HEK293T (cell line): ENCODE results near the gene MYL5.

Experiments
- ARNT ChIP-seq: fragments of 450-650 bp; IDR thresholded peaks from 2 replicates; pipeline ENCODE4 v1.6.1; 2017; ENCODE audit warnings: mild to moderate bottlenecking
- CTBP1 ChIP-seq: fragments of 450-650 bp; IDR thresholded peaks from 2 replicates; pipeline ENCODE4 v1.6.1; 2016; ENCODE audit warnings: borderline replicate concordance
- LEF1 ChIP-seq: fragments of 450-650 bp; IDR thresholded peaks from 2 replicates; pipeline ENCODE4 v1.6.1; 2017; ENCODE audit warnings: mild to moderate bottlenecking, borderline replicate concordance
- PKNOX1 ChIP-seq: fragments of 450-650 bp; IDR thresholded peaks from 2 replicates; pipeline ENCODE4 v1.6.1; 2016
- SP1 ChIP-seq: fragments of 450-650 bp; IDR thresholded peaks from 2 replicates; pipeline ENCODE4 v1.6.1; 2017
- SUZ12 ChIP-seq: fragments of 450-650 bp; IDR thresholded peaks from 2 replicates; pipeline ENCODE4 v1.6.1; 2016; ENCODE audit warnings: mild to moderate bottlenecking
- ZNF384 ChIP-seq: fragments of 450-650 bp; IDR thresholded peaks from 2 replicates; pipeline ENCODE4 v1.6.1; 2016

- no peak for TF ChIP-seq ZNF384
- TF ChIP-seq CTBP1: no peak
- no peak for TF ChIP-seq ARNT
- TF ChIP-seq SP1: no peak
- no peak for TF ChIP-seq LEF1
- TF ChIP-seq SUZ12: no peak
- TF ChIP-seq PKNOX1: no peak
Measured at GRCh38 chr4:678331-679103, 4.2 kb downstream of the MYL5 start.
